ENCODE results near the gene SCTR. TPM values are rescaled to one million over a fixed set of nuclear protein-coding genes. Genes with fewer than 3 reads are reported as not detected.
A peak's percentile ranks its signal among the peaks of the same experiment; 100 is the strongest.

The SCTR gene
- total and polyA plus RNA-seq, 2 of the 13 experiments (the other 11 are each of a cell fraction or from before 2014, with no cell fraction given) = not detected

- TF ChIP-seq, protein P1, sequence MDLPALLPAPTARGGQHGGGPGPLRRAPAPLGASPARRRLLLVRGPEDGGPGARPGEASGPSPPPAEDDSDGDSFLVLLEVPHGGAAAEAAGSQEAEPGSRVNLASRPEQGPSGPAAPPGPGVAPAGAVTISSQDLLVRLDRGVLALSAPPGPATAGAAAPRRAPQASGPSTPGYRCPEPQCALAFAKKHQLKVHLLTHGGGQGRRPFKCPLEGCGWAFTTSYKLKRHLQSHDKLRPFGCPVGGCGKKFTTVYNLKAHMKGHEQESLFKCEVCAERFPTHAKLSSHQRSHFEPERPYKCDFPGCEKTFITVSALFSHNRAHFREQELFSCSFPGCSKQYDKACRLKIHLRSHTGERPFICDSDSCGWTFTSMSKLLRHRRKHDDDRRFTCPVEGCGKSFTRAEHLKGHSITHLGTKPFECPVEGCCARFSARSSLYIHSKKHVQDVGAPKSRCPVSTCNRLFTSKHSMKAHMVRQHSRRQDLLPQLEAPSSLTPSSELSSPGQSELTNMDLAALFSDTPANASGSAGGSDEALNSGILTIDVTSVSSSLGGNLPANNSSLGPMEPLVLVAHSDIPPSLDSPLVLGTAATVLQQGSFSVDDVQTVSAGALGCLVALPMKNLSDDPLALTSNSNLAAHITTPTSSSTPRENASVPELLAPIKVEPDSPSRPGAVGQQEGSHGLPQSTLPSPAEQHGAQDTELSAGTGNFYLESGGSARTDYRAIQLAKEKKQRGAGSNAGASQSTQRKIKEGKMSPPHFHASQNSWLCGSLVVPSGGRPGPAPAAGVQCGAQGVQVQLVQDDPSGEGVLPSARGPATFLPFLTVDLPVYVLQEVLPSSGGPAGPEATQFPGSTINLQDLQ (CRISPR knock-in tag; IDR thresholded peaks at IDR 0.05) = no peak
- peak; percentile 62; the same call in 1 of the 2 replicates for TF ChIP-seq ZNF281 (CRISPR knock-in tag; IDR thresholded peaks at IDR 0.05; ENCODE audit: borderline replicate concordance)
- TF ChIP-seq ZNF225 (CRISPR knock-in tag; IDR thresholded peaks at IDR 0.05) = no peak
- TF ChIP-seq, protein P2, sequence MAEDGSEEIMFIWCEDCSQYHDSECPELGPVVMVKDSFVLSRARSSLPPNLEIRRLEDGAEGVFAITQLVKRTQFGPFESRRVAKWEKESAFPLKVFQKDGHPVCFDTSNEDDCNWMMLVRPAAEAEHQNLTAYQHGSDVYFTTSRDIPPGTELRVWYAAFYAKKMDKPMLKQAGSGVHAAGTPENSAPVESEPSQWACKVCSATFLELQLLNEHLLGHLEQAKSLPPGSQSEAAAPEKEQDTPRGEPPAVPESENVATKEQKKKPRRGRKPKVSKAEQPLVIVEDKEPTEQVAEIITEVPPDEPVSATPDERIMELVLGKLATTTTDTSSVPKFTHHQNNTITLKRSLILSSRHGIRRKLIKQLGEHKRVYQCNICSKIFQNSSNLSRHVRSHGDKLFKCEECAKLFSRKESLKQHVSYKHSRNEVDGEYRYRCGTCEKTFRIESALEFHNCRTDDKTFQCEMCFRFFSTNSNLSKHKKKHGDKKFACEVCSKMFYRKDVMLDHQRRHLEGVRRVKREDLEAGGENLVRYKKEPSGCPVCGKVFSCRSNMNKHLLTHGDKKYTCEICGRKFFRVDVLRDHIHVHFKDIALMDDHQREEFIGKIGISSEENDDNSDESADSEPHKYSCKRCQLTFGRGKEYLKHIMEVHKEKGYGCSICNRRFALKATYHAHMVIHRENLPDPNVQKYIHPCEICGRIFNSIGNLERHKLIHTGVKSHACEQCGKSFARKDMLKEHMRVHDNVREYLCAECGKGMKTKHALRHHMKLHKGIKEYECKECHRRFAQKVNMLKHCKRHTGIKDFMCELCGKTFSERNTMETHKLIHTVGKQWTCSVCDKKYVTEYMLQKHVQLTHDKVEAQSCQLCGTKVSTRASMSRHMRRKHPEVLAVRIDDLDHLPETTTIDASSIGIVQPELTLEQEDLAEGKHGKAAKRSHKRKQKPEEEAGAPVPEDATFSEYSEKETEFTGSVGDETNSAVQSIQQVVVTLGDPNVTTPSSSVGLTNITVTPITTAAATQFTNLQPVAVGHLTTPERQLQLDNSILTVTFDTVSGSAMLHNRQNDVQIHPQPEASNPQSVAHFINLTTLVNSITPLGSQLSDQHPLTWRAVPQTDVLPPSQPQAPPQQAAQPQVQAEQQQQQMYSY (CRISPR knock-in tag; IDR thresholded peaks at IDR 0.05) = no peak
- TF ChIP-seq FOXC1 (CRISPR knock-in tag; IDR thresholded peaks at IDR 0.05; ENCODE audit: borderline replicate concordance) = no peak
- TF ChIP-seq ZFP36 (IDR thresholded peaks at IDR 0.05; ENCODE audit: borderline replicate concordance, low read depth, low read length, partially characterized antibody) = no peak
- TF ChIP-seq ZMYM4 (CRISPR knock-in tag; IDR thresholded peaks at IDR 0.05) = peak; percentile 80; the same call in 1 of the 2 replicates
- TF ChIP-seq HMG20A (CRISPR knock-in tag; IDR thresholded peaks at IDR 0.05; ENCODE audit: borderline replicate concordance) = peak; percentile 53
- no peak for TF ChIP-seq HNRNPLL (IDR thresholded peaks at IDR 0.05; ENCODE audit: low read depth, low read length, poor library complexity, severe bottlenecking)
- TF ChIP-seq RARG (CRISPR knock-in tag; IDR thresholded peaks at IDR 0.05; ENCODE audit: low read depth) = no peak
- TF ChIP-seq ZC3H13 (CRISPR knock-in tag; IDR thresholded peaks at IDR 0.05) = peak; percentile 42; the same call in 1 of the 2 replicates
- TF ChIP-seq GLMP (CRISPR knock-in tag; IDR thresholded peaks at IDR 0.05; ENCODE audit: borderline replicate concordance) = no peak
- TF ChIP-seq RXRB (CRISPR knock-in tag; IDR thresholded peaks at IDR 0.05; ENCODE audit: borderline replicate concordance) = peak; percentile 80
- TF ChIP-seq, protein P3, sequence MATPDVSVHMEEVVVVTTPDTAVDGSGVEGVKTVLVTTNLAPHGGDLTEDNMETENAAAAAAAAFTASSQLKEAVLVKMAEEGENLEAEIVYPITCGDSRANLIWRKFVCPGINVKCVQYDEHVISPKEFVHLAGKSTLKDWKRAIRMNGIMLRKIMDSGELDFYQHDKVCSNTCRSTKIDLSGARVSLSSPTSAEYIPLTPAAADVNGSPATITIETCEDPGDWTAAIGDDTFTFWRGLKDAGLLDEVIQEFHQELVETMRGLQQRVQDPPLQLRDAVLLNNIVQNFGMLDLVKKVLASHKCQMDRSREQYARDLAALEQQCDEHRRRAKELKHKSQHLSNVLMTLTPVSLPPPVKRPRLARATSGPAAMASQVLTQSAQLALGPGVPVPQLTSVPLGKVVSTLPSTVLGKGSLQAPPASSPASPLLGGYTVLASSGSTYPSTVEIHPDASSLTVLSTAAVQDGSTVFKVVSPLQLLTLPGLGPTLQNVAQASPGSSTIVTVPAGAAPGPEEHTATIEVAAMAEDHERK (CRISPR knock-in tag; IDR thresholded peaks at IDR 0.05; ENCODE audit: low read depth) = no peak
Measured at GRCh38 chr2:119438128-119438656, 86.1 kb downstream of the SCTR start (continued).
